IMR-90 (cell line): ENCODE measurements around the gene MALRD1. TPM values are rescaled to one million over a fixed set of nuclear protein-coding genes. Genes with fewer than 3 reads are reported as not detected.

Experiments
- ATAC-seq: fragments of 200-7000 bp; cut with Tn5 transposase; 2 replicates; pipeline ENCODE4 v1.9.1; 2020; ENCODE audit warnings: low read depth, mild to moderate bottlenecking, moderate library complexity
- BruUV-seq: library from RNA; stranded (reverse); fragments of 400-500 nt; replicated peaks from 2 replicates; lab custom pipeline; 2021; lab: Mats Ljungman, UMichigan
- CTCF ChIA-PET: fragments of 300-600 bp; formaldehyde crosslinking; extraction: SDS; loops from one replicate; lab custom pipeline; 2021; ENCODE audit warnings: antibody characterized with exemption; lab: Yijun Ruan, JAX
- POLR2A ChIA-PET: fragments of 300-600 bp; sonication (Branson Sonifier 250); formaldehyde crosslinking; loops from one replicate; lab custom pipeline; 2022; ENCODE audit warnings: antibody characterized with exemption; ENCODE audit not compliant: unreplicated experiment; lab: Charles Lee
- DNase-seq: peaks from one replicate; pipeline ENCODE4 v3.0.0; 2013
- H2AFZ ChIP-seq: replicated peaks from 2 replicates; pipeline ENCODE3; 2013; ENCODE audit warnings: low read length, mild to moderate bottlenecking; ENCODE audit not compliant: poor library complexity
- H2AK5ac ChIP-seq: 2 replicates; pipeline ENCODE4 v1.6.1; 2013; ENCODE audit warnings: low read depth, low read length, inconsistent platforms
- H2AK9ac ChIP-seq: replicated peaks from 2 replicates; pipeline ENCODE3; 2013; ENCODE audit warnings: mild to moderate bottlenecking, low read depth, low read length, moderate library complexity; ENCODE audit not compliant: poor library complexity
- H2BK120ac ChIP-seq: 2 replicates; pipeline ENCODE4 v1.6.1; 2013; ENCODE audit warnings: low read depth, low read length, inconsistent platforms
- H2BK15ac ChIP-seq: 3 replicates; pipeline ENCODE4 v1.6.1; 2013; ENCODE audit warnings: low read depth, low read length, inconsistent platforms
- H2BK20ac ChIP-seq: 2 replicates; pipeline ENCODE4 v1.6.1; 2013; ENCODE audit warnings: low read depth, mild to moderate bottlenecking, inconsistent platforms, low read length, moderate library complexity
- H2BK5ac ChIP-seq: 2 replicates; pipeline ENCODE4 v1.6.1; 2013; ENCODE audit warnings: mild to moderate bottlenecking, low read depth, low read length, inconsistent platforms; ENCODE audit not compliant: poor library complexity, severe bottlenecking
- H3K14ac ChIP-seq: replicated peaks from 2 replicates; pipeline ENCODE4 v1.6.1; 2013; ENCODE audit warnings: low read depth, low read length, inconsistent platforms
- H3K18ac ChIP-seq: 2 replicates; pipeline ENCODE4 v1.6.1; 2013; ENCODE audit warnings: low read depth, low read length, control low read depth
- H3K23ac ChIP-seq: 2 replicates; pipeline ENCODE4 v1.6.1; 2013; ENCODE audit warnings: low read depth, low read length, inconsistent platforms
- H3K27ac ChIP-seq: 2 replicates; pipeline ENCODE4 v1.5.1; 2013; ENCODE audit warnings: mild to moderate bottlenecking, control low read depth, low read length; ENCODE audit not compliant: insufficient read depth
- H3K27me3 ChIP-seq: 2 replicates; pipeline ENCODE4 v1.6.1; 2013; ENCODE audit warnings: low read length; ENCODE audit not compliant: control insufficient read depth, insufficient read depth
- H3K36me3 ChIP-seq: 2 replicates; pipeline ENCODE4 v1.6.1; 2013; ENCODE audit warnings: low read length, mixed read lengths; ENCODE audit not compliant: control insufficient read depth, insufficient read depth
- H3K4ac ChIP-seq: 2 replicates; pipeline ENCODE4 v1.6.1; 2013; ENCODE audit warnings: low read depth, low read length, inconsistent platforms
- H3K4me1 ChIP-seq: 2 replicates; pipeline ENCODE4 v1.6.1; 2013; ENCODE audit warnings: low read length, mixed read lengths; ENCODE audit not compliant: control insufficient read depth, insufficient read depth
- H3K4me2 ChIP-seq: 2 replicates; pipeline ENCODE4 v1.6.1; 2013; ENCODE audit warnings: low read depth, mild to moderate bottlenecking, control low read depth, low read length, moderate library complexity
- H3K4me3 ChIP-seq: 2 replicates; pipeline ENCODE4 v1.5.1; 2013; ENCODE audit warnings: low read depth, mild to moderate bottlenecking, control low read depth, low read length, moderate library complexity; ENCODE audit not compliant: insufficient read depth
- H3K56ac ChIP-seq: 2 replicates; pipeline ENCODE4 v1.6.1; 2013; ENCODE audit warnings: low read length, inconsistent platforms; ENCODE audit not compliant: insufficient read depth; ENCODE audit errors: extremely low read depth
- H3K79me1 ChIP-seq, 2 experiments: 2 replicates each; pipeline ENCODE4 v1.6.1; 2013; ENCODE audit warnings: low read length in 2 of 2, inconsistent platforms in 1 of 2, low read depth in 1 of 2
- H3K9ac ChIP-seq: 2 replicates; pipeline ENCODE4 v1.6.1; 2013; ENCODE audit warnings: low read depth, low read length, control low read depth
- H3K9me1 ChIP-seq: 2 replicates; pipeline ENCODE4 v1.6.1; 2013; ENCODE audit warnings: low read length, inconsistent platforms; ENCODE audit not compliant: insufficient read depth
- H3K9me3 ChIP-seq: 2 replicates; pipeline ENCODE4 v1.6.1; 2013; ENCODE audit warnings: low read length; ENCODE audit not compliant: control insufficient read depth, insufficient read depth
- H4K20me1 ChIP-seq: 2 replicates; pipeline ENCODE4 v1.6.1; 2013; ENCODE audit warnings: low read length, inconsistent platforms; ENCODE audit not compliant: insufficient read depth
- H4K5ac ChIP-seq: 2 replicates; pipeline ENCODE4 v1.6.1; 2013; ENCODE audit warnings: mild to moderate bottlenecking, low read depth, low read length, control low read depth
- H4K8ac ChIP-seq, 2 experiments: 2 replicates each; pipeline ENCODE4 v1.6.1; 2013; ENCODE audit warnings: low read depth in 2 of 2, low read length in 2 of 2, control low read depth in 1 of 2, inconsistent platforms in 1 of 2
- H4K91ac ChIP-seq: 2 replicates; pipeline ENCODE4 v1.6.1; 2013; ENCODE audit warnings: low read depth, low read length, inconsistent platforms; ENCODE audit not compliant: insufficient read depth
- BHLHE40 ChIP-seq: fragments of 150-350 bp; IDR thresholded peaks from 2 replicates; pipeline ENCODE4 v1.6.1; 2016; ENCODE audit warnings: mild to moderate bottlenecking, low read depth, low read length
- CHD1 ChIP-seq: IDR thresholded peaks from 2 replicates; pipeline ENCODE4 v1.6.1; 2012; ENCODE audit warnings: low read depth, low read length, improper control_type of control experiment
- FOS ChIP-seq: fragments of 150-350 bp; IDR thresholded peaks from 2 replicates; pipeline ENCODE4 v1.6.1; 2016; ENCODE audit warnings: low read depth, low read length
- MAFK ChIP-seq: IDR thresholded peaks from 2 replicates; pipeline ENCODE4 v1.6.1; 2012; ENCODE audit warnings: low read depth, low read length, improper control_type of control experiment
- MAZ ChIP-seq: IDR thresholded peaks from 2 replicates; pipeline ENCODE4 v1.6.1; 2012; ENCODE audit warnings: low read depth, mild to moderate bottlenecking, low read length, improper control_type of control experiment, moderate library complexity, borderline replicate concordance
- NFE2L2 ChIP-seq: fragments of 150-350 bp; IDR thresholded peaks from 2 replicates; pipeline ENCODE4 v1.6.1; 2016; ENCODE audit warnings: low read depth, mild to moderate bottlenecking, low read length
- POLR2A ChIP-seq: IDR thresholded peaks from 2 replicates; pipeline ENCODE4 v1.6.1; 2012; ENCODE audit warnings: mild to moderate bottlenecking, low read depth, low read length
- RAD21 ChIP-seq: IDR thresholded peaks from 2 replicates; pipeline ENCODE4 v1.6.1; 2012; ENCODE audit warnings: low read length, improper control_type of control experiment
- RCOR1 ChIP-seq: IDR thresholded peaks from 2 replicates; pipeline ENCODE4 v1.6.1; 2012; ENCODE audit warnings: mild to moderate bottlenecking, low read length, improper control_type of control experiment; ENCODE audit not compliant: insufficient replicate concordance
- SMC3 ChIP-seq: fragments of 150-350 bp; IDR thresholded peaks from 2 replicates; pipeline ENCODE4 v1.6.1; 2016; ENCODE audit warnings: low read depth, mild to moderate bottlenecking, antibody characterized with exemption, low read length, moderate library complexity
- USF2 ChIP-seq: fragments of 150-350 bp; IDR thresholded peaks from 2 replicates; pipeline ENCODE4 v1.6.1; 2017; ENCODE audit warnings: mild to moderate bottlenecking, antibody characterized with exemption, low read length, low read depth
- WGBS, 2 experiments: methylation state at CpG; one replicate each; pipeline versions ENCODE4 v1.1.5 to v1.1.7; 2013; ENCODE audit warnings: missing lambda C conversion rate in 2 of 2; ENCODE audit not compliant: insufficient read length in 1 of 2; ENCODE audit errors: extremely low coverage in 2 of 2; 5-methylcytosine and 5-hydroxymethylcytosine counted together
- dilution Hi-C: fragments of 300-500 bp; cut with HindIII; formaldehyde crosslinking; loops from one replicate; pipeline ENCODE4 v1.14.3; 2018; ENCODE audit warnings: low sequenced_read_pairs; ENCODE audit not compliant: unreplicated experiment
- in situ Hi-C: fragments of 300-500 bp; cut with MboI; formaldehyde crosslinking; loops from 3 replicates; pipeline ENCODE4 v1.14.3; 2019; ENCODE audit warnings: low sequenced_read_pairs, inconsistent platforms, mixed read lengths
- intact Hi-C: fragments of 100-400 bp; cut with micrococcal nuclease; formaldehyde crosslinking; loops from 2 replicates; pipeline ENCODE4 v1.10.0; 2022
- polyA plus RNA-seq, 3 experiments: library from polyadenylated mRNA; depleted of rRNA; stranded (reverse); fragments of >200 nt; gene quantifications; 2 replicates each; pipeline ENCODE4 v1.2.3, GENCODE V29; 2012; ENCODE audit warnings: low replicate concordance in 1 of 3
- total RNA-seq: library from RNA; depleted of rRNA; stranded (reverse); fragments of >200 nt; gene quantifications from 2 replicates; pipeline ENCODE4 v1.2.3, GENCODE V29; 2012

MALRD1 gene
- total and polyA plus RNA-seq, 2 of the 4 experiments (the other 2 are of a cell fraction) = 0.34 to 1.1 TPM

- POLR2A ChIA-PET = no interaction called here
- no peak overlapping the region for H2AFZ ChIP-seq
- no peaks in the 10 kb centered on the region for H3K79me1 ChIP-seq
- DNase-seq = no peak
- H3K4me3 ChIP-seq = no peak overlapping the region
- H3K23ac ChIP-seq = no peak overlapping the region
- H4K5ac ChIP-seq = no peak overlapping the region
- CTCF ChIA-PET = no interaction called here
- ATAC-seq = no peak
- H3K18ac ChIP-seq = no peak overlapping the region
- dilution Hi-C loops = no loop called here
- no peak for TF ChIP-seq POLR2A
- TF ChIP-seq MAFK = no peak
- no peak for TF ChIP-seq RCOR1
- no peak for TF ChIP-seq FOS
- no peak for TF ChIP-seq SMC3
- no peak for TF ChIP-seq USF2
- no peak for TF ChIP-seq BHLHE40
- no peak for TF ChIP-seq RAD21
- TF ChIP-seq MAZ = no peak
- no peak for TF ChIP-seq CHD1
- TF ChIP-seq NFE2L2 = no peak
- H3K27me3 ChIP-seq = no peaks in the 10 kb centered on the region
- no peak overlapping the region for H2AK9ac ChIP-seq
- intact Hi-C loops = no loop called here
- H3K14ac ChIP-seq = no peak overlapping the region
- H2AK5ac ChIP-seq = no peak overlapping the region
- no peaks in the 10 kb centered on the region for H3K36me3 ChIP-seq
- H3K4me1 ChIP-seq = no peaks in the 10 kb centered on the region
- no peak overlapping the region for H2BK15ac ChIP-seq
- no CpG with 5 or more reads among the region's 4 CpGs for WGBS, 2 experiments
- H3K9me1 ChIP-seq = no peaks in the 10 kb centered on the region
- no peak overlapping the region for H3K4ac ChIP-seq
- no TSS peak for BruUV-seq
- in situ Hi-C loops = no loop called here
- no peak overlapping the region for H3K4me2 ChIP-seq
- H2BK120ac ChIP-seq = no peak overlapping the region
- H4K91ac ChIP-seq = no peak overlapping the region
- no peak overlapping the region for H3K9ac ChIP-seq
- H3K9me3 ChIP-seq = no peaks in the 10 kb centered on the region
- no peak overlapping the region for H2BK20ac ChIP-seq
- H3K56ac ChIP-seq = no peak overlapping the region
- H4K20me1 ChIP-seq = no peaks in the 10 kb centered on the region
- H4K8ac ChIP-seq = no peak overlapping the region
- no peak overlapping the region for H2BK5ac ChIP-seq
- no peak overlapping the region for H3K27ac ChIP-seq
Measured at GRCh38 chr10:19144206-19144605, 95.6 kb downstream of the MALRD1 start.
